GM12865 (cell line): Measurements from ENCODE around the gene PROM2.
"Not testable (repeated sequence)": the region's sequence is repeated elsewhere in the genome, so short reads cannot be mapped to it uniquely, and the experiment has no call there.

Source experiments
- DNase-seq: peaks from one replicate; pipeline ENCODE4 v3.0.0; 2010; ENCODE audit warnings: low read depth
- H3K4me3 ChIP-seq: 2 replicates; pipeline ENCODE4 v1.5.1; 2011; ENCODE audit warnings: mild to moderate bottlenecking, low read depth, low read length, control low read depth
- TF ChIP-seq, protein P1 (sequence below): IDR thresholded peaks from 2 replicates; pipeline ENCODE4 v1.5.1; 2011; ENCODE audit warnings: low read length, control low read depth, low read depth, inconsistent platforms; ENCODE audit not compliant: insufficient read depth; ENCODE audit errors: missing control alignments

Gene PROM2

DNA sequence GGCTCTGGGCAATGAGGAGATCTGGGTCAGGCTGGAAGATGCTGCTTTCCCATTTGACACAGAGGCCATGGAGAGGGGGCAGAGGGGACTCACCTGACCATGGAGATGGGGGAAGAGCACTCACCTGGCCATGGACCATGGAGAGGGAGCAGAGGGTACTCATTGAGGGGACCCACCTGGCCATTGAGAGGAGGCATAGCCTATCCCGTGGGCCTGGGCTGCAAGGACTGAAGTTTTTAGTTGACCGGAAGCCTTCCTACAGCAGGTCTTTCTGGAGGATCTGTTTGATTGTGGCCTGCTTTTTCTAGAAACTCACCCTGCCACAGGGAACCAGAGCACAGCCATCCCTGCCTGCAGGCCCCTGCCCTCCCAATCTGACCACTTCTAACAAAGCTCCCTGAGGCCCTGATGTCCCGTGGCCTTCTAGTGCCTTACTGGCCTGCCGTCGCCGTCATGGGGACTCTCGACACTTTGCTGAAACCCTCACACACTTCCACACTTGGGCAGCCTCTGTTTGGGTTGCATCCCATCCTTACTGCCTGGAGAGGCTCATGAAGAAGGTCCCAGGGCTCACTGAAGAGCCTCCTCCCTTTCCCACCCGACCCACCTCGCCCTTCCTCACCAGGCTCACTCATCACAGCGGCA is 5.1 kb upstream of the PROM2 start:
- H3K4me3 ChIP-seq: no peak overlapping the region
- no peak for DNase-seq
- TF ChIP-seq, protein P1, sequence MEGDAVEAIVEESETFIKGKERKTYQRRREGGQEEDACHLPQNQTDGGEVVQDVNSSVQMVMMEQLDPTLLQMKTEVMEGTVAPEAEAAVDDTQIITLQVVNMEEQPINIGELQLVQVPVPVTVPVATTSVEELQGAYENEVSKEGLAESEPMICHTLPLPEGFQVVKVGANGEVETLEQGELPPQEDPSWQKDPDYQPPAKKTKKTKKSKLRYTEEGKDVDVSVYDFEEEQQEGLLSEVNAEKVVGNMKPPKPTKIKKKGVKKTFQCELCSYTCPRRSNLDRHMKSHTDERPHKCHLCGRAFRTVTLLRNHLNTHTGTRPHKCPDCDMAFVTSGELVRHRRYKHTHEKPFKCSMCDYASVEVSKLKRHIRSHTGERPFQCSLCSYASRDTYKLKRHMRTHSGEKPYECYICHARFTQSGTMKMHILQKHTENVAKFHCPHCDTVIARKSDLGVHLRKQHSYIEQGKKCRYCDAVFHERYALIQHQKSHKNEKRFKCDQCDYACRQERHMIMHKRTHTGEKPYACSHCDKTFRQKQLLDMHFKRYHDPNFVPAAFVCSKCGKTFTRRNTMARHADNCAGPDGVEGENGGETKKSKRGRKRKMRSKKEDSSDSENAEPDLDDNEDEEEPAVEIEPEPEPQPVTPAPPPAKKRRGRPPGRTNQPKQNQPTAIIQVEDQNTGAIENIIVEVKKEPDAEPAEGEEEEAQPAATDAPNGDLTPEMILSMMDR: no peak

GRCh38 chr2:95269745-95270144 is 4.5 kb upstream of the PROM2 start:
- H3K4me3 ChIP-seq: not testable (repeated sequence)

GRCh38 chr2:95270541-95271081 is 3.6 kb upstream of the PROM2 start:
- no peak overlapping the region for H3K4me3 ChIP-seq
- TF ChIP-seq, protein P1: no peak
- DNase-seq: no peak

More at GRCh38 chr2:95269745-95270144, 4.5 kb upstream of the PROM2 start:
- not testable (repeated sequence) for DNase-seq

DNA sequence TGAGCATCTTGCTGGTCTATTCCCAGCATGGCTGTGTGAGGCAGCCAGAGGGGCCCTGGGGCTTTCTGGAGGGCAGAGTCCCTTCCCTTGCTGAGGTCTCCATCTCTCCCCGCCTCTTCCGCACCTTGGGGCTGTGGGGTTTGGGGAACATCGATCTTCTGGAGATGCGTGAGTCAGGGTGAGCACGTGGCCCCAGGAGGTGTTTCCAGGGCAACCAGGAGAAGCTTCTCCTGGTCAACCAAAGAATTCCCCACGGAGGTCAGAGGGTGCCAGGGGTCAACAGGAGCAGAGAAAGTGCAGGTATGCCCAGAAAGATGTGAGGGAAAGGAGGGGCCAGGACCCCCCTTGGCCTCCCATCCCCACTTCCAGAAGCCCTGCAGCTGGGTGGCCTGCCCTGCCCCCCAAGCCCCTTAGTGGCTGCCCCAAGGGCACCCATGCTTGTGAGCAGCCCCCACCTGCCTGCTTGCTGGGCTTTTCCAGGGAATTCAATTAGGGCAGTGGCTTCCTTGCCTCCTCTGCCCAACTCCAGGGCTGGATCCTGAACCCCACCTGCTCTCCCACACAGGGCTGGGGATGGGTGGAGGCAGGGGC is 2.8 kb upstream of the PROM2 start:
- H3K4me3 ChIP-seq: no peak overlapping the region
- no peak for DNase-seq
- TF ChIP-seq, protein P1: no peak

DNA sequence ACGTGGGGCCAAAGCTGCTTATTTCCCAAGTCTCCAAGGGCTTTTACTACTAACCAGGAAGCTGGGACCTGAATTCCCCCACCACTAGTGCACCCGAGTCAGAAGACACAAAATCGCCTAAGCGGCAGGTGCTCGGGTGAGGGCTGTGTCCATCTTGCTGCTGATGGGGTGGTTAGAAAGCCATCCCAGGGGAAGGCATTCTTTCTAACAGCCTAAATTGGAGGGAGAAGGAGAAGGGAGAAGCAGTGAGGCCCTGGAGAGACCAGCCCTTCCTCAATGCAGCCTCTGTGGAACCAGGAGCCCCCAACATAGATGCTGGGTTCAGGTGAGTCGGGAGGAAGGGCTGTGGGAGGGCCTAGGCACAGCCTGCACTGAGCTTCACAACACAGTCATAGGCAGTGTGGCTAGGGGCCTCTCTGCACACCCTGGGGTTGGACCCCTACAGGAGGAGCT is 1.9 kb upstream of the PROM2 start:
- TF ChIP-seq, protein P1: no peak
- DNase-seq: no peak
- H3K4me3 ChIP-seq: no peak overlapping the region

GRCh38 chr2:95272781-95273180 is 1.5 kb upstream of the PROM2 start:
- DNase-seq: no peak
- TF ChIP-seq, protein P1: no peak
- H3K4me3 ChIP-seq: no peak overlapping the region

DNA sequence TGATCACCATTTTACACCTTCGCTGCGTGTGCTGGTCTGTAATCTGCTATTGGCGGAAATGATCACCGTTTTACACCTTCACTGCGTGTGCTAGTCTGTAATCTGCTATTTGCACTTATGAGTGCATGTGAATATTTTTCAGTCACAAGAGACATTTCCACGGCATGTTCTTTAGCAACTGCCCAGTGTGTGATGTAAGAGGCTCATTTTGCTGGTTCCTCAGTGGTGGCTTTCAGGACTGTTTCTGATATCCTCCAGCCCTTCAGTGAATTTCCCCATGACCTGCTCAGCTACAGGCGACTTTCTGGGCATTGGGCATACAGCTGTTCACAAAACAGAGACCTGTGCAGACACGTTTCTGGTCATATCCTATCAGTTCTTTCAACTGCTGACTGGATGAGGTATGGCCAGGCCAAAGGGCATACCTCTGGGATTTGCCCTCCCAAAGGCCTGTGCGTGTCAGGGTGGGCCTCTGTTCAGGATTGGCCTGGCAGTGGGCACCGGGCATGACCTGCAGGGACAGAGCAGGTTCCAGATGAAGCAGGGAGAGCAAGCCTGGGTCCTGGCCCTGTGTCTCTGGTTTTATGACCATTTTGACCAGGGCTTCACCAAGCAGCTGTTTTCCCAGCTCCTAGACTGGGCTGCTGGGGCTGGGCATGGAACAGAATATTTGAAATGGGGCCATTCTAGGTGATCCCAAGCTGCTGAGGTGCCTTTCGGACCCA is 521 bp upstream of the PROM2 start:
- DNase-seq: no peak
- TF ChIP-seq, protein P1: no peak

More for the DNA sequence above, 521 bp upstream of the PROM2 start:
- H3K4me3 ChIP-seq: no peak overlapping the region
